GM18907 (cell line): ENCODE measurements around the gene KAT7.

Experiments used
- ATAC-seq: cut with Tn5 transposase; IDR thresholded peaks from one replicate; pipeline ENCODE4 v1.9.1; 2021; ENCODE audit warnings: mild to moderate bottlenecking, moderate library complexity; ENCODE audit not compliant: unreplicated experiment

KAT7 gene

GRCh38 chr17:49760296-49760695 lies 28.2 kb upstream of the KAT7 start:
- no peak for ATAC-seq

- no peak for ATAC-seq
Measured at GRCh38 chr17:49760932-49761558, 27.4 kb upstream of the KAT7 start.

DNA sequence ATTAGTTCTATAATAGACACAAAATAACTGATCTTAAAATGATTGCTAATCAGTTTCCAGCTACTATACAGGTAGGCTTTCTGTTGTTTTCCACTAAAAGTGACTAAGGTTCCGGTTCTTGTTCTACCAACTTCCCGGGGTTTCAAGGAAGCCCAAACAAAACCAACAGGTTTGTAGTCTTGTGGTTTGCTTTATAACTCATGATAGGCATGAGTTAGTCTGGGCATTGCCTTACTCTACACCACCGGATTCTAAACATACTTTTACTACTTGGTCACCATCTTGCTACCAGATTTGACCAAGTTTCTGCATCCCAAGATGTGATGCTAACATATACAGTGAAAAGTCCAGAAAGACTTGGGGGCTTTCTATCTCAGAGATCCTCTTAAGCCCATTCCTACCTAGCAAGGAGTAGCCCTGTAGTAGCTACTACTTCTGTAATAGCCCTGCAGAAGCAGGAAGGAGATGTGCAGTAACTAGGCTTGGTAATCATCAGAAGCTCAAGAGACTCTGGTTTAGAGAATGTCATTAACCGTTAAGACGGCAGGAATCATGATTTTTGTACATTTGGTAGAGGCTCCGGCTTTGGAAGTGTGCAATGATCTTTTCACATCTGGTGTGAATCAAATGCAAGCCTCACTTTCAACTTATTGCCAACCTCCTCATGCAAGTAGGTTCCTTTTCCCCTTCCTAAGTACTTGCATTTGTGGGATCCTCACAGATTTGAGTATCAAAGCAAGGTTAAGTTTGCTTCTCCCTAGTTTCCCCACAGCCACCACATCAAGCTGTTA lies 26.1 kb upstream of the KAT7 start:
- no peak for ATAC-seq

- peak; percentile 93 for ATAC-seq
Measured at GRCh38 chr17:49763735-49764558, 24.5 kb upstream of the KAT7 start, which contains the start of gene FAM117A. Gene FAM117A, minus strand, starts transcription at chr17:49764131. Its CDS starts 44 bp downstream, at chr17:49764087.

DNA sequence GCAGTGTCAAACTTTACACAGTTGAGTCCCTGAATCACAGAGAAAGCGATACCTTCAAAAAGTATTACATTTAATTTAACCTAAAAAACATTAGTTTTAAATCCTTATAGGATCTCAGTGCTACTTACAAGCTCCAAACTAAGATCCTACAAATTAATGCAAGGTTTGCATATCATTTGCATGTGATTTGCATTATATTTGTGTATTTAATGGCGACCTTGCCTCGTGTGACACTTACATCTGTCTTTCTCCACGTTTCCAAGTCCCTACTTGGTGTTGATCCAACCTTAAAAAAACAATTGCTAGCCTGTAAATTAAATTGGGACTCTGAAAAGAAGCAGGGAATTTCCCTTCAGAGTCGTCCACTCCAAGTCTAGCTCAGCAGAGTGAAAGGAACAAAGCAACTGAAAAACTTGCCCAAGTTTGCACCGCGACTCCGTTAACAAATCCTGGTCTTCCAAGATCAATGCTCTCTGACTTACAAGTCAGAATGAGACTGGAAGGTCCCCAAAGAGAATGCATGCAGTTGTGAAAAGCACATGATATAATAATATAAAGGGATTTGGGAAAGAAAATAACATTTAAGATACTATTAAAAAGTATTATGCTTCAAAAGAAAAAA lies 23.8 kb upstream of the KAT7 start:
- no peak for ATAC-seq

- no peak for ATAC-seq
Measured at GRCh38 chr17:49766918-49767530, 21.5 kb upstream of the KAT7 start.

- no peak for ATAC-seq
Measured at GRCh38 chr17:49775546-49776260, 12.8 kb upstream of the KAT7 start.

DNA sequence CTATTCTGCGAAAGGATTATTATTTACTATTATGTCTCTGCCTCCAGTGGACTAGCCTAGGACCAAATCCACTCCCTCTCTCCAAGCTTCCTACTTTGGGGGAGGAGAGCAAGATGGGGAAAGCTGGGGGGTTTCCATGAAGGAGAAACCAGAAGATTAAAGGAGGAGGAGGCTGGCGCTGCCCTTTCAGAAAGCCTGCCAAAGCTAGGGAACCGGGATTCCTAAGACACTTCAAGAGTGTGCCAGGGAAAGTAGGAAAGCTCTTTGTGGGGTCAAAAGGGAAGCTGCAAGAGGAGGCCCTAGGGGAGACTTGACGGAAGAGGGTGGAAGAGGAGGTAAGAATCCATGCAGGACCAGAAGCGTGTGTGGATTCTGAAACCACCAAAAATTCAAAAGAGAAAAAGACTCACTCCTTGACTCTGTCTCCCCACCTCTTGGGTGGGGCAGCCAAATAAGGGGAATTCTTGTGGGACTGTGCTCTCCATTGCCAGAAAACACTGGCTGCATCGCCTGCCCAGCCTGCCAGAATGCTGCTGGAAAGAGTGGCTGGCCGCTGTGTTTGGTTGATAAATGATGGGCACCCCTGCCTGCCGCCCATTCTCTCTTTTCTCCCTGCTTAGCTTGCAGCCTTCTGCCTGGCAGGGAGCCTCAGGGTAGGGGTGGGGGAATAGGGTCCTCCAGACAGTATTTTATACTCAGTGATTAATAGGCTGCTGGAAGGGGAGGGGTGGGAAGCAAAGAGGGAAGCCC lies 11.8 kb upstream of the KAT7 start:
- no peak for ATAC-seq

- no peak for ATAC-seq
Measured at GRCh38 chr17:49777563-49777962, 10.9 kb upstream of the KAT7 start.

GRCh38 chr17:49779156-49779738 lies 9.2 kb upstream of the KAT7 start:
- ATAC-seq = no peak

DNA sequence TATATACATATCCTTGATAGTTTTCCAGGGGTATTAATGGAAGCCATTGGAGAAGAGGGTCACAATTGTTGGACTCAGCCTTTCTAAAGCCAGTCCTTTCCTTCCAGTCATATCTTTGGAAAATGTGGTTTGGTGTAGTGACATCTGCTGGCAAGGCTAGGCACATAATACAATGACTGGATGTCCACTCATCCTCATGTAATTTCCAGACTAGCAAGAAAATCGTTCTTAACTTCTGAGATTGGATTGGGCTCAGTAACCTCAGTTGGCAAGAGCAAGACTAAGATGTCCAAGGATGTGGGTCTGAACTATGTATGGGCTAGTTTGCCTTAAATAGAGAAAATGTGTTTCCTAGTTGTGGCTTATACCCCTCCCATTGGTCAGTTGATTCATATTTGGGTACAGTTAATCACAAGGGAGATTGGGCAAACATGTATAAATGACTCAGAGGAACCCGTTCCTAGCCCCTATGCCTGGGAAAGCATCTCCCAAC lies 8.7 kb upstream of the KAT7 start:
- ATAC-seq = no peak

- ATAC-seq = no peak
Measured at GRCh38 chr17:49783071-49783715, 5.3 kb upstream of the KAT7 start.

DNA sequence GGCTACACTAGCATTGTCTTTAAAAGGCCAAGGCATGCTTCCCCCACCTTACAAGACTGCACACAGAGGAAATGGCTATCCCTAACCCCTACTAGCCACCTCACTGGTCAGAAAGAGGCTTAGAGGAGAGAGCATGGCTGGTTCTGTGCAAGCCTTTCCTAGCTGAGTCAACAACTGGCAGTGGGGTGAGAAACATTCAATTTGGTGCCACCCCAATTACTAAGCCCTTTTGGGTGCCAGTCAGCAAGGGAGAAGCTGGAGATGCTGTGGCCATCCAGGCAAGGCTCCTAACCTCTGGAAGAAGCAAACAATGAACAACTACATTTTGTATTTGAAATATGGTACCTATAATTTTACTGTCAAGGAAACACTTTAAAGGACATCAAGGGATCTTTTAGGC lies 4.7 kb upstream of the KAT7 start:
- ATAC-seq = no peak

- ATAC-seq = no peak
Measured at GRCh38 chr17:49784636-49785035, 3.8 kb upstream of the KAT7 start.

DNA sequence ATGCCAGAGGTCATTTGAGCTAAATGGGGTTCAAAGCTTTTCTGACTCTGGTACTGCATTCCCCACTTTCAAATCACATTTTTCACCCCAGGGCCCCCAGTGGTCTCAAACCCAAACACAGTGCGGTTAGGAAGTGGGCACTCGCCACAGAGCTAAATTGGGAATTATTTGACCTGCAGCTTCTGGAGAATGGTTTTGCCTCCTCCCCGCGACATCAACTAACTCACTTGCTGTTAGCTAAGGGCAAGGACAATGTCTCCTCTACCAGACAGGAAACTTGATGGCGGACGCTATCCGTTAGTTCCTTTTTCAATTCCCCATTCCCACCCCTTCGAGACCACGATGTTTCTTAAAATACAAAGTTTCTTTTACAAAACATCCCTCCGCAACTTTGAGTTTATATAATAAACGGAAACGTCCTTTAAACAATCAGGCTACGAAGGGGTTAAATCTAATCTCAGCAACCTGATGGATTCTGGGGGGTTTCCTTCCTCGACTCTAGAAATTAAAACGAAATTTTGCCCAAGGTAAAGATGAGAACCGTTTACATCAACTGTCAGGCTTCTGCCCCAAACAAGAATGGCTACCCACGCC lies 500 bp upstream of the KAT7 start:
- no peak for ATAC-seq

GRCh38 chr17:49789243-49789578 lies 730 bp downstream of the KAT7 start:
- ATAC-seq = no peak

GRCh38 chr17:49793309-49793708 lies 4.8 kb downstream of the KAT7 start:
- ATAC-seq = no peak

DNA sequence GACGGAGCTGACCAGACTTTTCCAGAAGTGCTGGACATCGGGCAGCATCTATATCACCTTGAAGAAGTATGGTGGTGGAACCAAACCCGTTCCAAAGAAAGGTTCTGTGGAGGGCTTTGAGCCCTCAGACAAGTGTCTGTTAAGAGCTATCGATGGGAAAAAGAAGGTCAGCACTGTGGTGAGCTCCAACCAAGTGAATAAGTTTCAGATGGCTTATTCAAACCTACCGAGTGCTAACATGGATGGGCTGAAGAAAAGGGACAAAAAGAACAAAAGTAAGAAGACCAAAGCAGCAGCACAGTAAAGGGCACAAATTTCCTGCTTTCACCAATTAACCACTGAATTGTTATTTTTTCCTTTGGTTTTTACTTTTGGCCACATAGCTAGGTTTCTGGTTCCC lies 6.9 kb downstream of the KAT7 start:
- ATAC-seq = no peak
